NCI-H1105 treated with DMSO at 0.1 percent for 48 hours (cell line): Measurements from ENCODE around the gene MEOX1.
"Not testable (repeated sequence)": the region's sequence is repeated elsewhere in the genome, so short reads cannot be mapped to it uniquely, and the experiment has no call there.

ENCODE experiments used
- DNase-seq: peaks from one replicate; lab custom pipeline; 2025; lab: John Stamatoyannopoulos, UW

The MEOX1 gene

DNA sequence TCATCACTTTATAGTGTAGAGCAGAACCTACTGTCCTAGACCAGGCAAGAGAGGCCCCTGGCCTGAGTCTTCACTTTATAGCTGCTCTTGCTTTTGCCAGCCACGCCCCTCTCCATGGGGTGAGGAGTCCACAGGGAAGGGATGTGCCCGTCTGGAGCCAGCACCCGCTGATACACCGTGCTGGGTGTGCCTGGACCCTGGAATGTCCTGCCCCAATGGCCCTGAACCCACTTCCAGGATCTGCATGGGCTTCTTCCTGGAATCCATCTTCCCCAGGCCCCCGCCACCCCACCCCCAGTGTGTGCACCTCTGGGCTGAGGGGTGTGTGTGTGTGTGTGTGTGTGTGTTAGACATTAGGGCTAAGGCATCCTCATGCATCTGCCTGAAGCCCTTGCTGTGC lies 44.9 kb downstream of the MEOX1 start:
- no peak for DNase-seq

DNA sequence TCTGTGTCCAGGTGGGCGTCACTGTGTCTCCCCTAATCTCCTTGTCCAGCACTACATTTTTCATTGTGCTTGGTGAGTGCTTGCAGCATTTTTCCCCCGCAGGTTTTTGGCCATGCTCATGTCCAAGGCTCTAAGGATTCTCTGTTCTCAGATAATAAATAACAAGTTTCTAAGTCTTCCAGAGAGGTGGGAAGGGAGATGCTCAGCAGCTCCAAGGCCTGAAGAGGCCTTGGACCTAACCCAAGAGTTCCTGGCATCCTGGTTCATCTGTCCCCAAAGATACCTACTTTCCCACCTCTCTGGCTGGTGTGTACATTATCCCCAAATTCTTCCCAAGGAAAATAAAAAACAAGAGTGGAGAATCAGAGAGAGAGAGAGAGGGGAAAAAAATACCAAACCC lies 45.3 kb downstream of the MEOX1 start:
- no peak for DNase-seq

DNA sequence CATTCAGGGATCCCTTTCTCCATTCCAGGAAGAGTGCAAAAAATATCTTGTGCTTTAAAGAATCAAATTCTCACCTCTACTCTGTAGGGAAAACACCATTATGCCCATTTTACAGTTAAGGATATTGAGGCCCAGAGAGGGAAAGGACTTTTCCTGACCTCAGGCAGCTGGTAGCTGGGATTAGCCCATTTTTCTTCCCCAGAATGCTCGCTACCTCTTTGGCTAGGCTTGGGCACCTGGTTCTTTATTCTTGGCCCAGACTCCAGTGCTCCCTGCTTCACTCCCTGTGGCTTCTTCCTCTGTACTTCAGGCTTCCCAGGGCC lies 45.7 kb downstream of the MEOX1 start:
- DNase-seq, result no peak

DNA sequence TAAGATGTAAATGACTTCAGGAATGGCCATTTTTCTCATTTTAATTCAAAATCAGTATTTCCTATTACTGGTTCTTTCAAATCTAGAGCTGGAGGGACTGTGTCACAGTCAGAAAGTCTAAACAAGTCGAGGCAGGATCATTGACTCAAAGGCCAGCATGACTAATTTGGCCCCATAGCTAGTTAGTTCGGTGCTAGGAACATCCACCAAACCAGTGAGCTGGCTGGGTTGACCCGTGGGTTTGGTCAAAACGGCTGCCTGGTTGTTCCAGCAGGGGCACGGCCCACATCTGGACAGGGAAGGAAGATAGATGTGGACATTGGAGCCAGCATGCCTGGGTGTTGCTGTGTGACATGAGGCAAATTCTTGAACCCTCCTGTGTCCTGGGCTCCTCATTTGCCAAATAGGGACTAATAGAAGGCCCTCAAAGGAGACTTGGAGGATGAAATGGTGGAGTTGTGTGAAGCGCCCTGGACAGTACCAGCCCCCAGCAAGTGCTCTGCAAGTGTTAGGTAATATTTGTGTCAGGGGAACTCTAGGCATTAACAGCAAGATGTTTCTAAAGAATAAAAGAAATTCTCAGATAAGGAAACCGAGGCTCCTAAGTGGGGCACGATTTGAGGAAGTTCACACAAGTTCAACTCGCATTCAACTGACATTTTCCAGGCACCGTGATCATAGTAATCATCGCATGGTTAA lies 46.2 kb downstream of the MEOX1 start:
- no peak for DNase-seq

DNA sequence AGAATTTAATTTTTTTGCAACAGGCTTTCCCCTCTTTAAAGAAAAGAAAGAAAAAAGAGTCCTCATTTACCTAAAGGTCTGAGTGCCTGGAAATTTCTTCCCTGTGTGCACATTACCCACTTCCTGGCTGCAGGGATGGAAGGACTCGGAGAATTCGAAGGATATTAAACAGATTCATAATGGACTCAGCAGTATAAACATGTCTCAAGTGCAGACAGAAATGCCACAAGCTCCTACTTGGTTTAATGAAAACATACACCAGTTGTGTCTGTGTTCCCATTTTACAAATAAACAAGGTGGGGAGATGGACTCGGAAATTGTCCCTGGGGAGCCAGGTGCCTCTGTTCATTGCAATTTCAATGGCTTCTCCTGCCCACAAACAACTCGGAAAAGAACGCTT lies 47.2 kb downstream of the MEOX1 start:
- no peak for DNase-seq

DNA sequence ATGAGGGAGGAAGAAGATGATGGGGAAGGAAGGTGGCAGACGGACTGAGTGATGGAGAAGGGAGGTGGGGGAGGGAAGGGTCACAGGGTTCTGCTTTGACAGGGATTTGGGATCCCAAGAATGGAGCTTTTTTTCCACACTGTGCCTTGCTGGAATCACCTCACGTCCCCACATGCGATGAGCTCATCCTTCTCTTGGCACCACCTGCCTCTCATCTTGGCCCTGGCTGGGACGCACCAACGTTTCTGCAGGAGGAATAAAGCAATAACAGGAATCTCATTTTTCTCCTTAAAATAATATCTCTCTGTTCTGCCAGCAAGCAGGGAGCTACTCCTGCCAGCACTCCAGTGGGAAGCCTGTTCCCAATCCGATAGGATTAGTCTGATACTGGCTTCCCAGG lies 47.8 kb downstream of the MEOX1 start:
- DNase-seq, result no peak

DNA sequence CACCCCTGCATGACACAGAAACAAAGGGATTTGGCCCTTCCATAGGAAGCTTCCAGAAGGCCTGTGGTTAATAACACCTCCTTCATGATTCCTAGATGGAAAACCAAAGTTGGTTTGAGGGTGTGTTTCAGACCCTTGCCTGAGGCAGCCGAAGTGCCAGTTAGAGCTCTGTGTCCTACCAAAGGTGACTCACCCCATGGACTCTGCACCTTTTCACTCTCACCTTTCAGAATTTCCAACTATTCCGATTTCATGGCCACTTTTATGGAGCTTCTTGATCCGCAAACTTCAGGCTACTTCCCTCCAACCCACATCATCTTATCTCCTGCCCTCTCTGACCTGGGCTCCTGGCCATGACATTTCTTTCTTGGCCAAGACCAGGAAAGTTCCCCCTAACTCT lies 49.2 kb downstream of the MEOX1 start:
- no peak for DNase-seq

DNA sequence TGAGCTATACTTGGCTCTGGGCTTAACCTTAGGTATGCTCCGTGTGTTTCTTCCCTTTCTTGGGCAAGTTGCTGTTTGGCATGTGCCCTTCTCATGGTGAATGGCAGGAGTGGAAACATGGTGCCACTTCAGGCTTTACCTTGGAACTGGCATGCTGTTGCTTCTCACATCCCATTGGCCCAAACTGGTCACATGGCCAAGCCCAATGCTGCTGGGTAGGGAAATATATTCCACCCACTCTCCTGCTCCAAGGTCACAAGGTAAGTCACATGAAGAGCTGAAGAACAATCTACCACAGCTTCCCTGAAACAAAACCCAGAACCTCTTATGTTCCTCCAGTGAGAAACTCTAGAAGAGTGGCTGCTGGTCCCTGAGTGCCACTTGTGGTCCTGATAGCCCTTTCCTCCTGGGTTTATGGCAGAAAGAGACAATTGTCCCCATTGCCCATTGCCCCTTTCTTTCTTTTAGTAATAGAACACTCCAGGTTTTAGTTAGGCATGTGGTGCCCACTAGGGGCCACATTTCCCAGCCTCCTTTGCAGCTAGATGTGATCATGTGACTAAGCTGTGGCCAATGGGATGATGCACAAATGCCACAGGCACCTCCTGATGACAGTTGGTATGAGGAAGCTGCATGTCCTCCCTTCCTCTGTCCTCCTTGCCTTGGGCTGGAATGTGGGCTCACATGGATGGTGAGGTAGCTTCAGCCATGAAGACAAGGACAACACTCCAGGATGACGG lies 50.3 kb downstream of the MEOX1 start:
- DNase-seq, result no peak

DNA sequence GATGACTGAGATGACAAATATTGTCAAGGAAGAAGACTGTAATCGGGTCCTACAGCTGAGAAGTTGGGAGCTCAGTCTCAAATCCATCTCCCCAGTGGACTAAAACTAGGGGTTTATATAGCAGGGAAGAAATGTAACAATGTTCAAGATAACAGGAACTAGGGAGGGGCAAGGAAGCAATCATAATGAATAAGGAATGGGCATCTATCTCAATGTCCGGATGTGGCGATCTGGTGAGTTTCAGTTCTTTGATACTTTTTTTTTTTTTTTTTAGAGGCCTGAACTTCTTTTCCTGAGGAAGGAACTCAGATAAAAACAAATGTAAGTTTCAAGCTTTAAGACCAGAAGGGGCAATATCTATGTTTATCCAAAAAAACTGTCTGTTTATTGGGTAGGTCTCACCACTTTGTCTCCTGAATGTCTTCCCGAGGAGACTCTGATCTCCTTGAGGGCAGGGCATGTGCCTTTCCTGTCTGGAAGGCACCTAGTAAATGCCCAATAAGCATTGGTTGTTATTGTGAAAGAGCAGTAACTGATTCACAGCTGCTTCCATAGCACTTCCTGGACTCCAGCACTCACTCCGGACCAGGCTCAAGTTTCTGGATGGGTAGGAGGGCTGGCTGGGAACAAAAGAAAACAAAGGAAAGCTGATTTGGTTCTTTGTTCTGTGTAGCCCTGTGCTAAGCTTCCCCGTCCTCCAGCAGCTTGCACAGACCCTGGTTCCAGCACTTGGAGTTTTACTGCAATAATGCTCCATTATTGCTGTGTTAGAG lies 51.9 kb downstream of the MEOX1 start:
- DNase-seq, result no peak

DNA sequence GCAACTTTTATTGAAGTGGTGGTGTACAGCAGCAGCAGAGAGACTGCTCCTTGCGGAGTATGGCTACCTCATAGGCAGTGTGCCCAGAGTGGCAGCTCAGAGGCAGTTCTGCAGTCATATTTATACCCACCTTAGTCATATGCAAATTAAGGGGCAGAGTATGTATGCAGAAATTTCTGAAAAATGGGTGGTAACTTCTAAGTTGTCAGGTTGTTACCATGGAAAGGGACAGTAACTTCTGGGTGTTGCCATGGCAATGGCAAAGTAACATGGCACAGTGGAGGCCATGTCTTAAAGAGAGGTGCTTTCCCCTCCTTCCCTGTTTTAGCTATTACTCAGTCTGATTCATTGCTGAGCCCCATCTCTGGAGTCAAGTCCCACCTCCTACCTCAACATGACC lies 53.4 kb downstream of the MEOX1 start:
- DNase-seq, result no peak

DNA sequence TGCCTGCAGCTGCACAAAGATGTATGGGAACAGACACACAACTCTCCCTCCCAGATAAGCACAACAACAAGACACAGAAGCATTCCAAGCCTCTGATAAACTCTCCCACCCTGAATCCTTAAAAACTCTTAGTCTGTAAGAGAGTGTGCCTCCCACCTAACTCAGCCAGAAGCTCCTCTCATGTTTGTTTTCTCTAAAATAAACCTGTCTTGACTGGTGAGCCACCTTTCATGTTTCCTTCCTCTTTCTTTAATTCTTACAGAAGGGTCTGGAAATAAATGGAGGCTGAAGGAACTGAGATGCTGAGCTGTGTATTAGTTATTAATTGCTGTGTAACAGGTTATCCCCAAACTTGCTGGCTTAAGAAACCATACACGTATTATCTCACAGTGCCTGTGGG lies 57.2 kb downstream of the MEOX1 start:
- no peak for DNase-seq

DNA sequence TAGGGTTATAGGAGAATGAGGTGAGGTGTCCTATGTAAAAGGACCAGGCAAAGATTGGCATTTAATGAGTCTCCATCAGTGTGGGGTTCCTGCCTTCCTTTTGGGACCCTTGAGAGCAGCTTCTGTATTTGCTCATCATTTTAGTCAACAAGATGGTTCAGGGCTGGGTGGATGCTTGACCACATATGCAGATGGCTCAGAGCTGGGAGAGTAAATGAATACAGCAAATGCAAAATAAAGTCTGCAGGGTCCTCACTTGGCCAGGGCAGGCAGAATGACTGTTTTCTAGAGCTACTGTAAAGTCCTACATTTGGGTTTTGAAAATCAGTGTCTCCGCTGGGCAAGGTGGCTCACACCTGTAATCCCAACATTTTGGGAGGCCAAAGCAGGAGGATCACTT lies 58.4 kb downstream of the MEOX1 start:
- DNase-seq, result no peak

DNA sequence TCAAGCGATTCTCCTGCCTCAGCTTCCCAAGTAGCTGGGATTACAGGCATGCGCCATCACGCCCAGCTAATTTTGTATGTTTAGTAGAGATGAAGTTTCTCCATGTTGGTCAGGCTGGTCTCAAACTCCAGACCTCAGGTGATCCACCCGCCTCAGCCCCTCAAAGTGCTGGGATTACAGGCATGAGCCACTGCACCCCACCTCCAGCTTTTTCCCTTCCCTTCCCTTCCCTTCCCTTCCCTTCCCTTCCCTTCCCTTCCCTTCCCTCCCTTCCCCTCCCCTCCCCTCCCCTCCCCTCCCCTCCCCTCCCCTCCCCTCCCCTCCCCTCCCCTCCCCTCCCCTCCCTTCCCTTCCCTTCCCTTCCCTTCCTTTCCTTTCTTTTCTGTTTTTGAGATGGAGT lies 59.2 kb downstream of the MEOX1 start:
- DNase-seq, result not testable (repeated sequence)

DNA sequence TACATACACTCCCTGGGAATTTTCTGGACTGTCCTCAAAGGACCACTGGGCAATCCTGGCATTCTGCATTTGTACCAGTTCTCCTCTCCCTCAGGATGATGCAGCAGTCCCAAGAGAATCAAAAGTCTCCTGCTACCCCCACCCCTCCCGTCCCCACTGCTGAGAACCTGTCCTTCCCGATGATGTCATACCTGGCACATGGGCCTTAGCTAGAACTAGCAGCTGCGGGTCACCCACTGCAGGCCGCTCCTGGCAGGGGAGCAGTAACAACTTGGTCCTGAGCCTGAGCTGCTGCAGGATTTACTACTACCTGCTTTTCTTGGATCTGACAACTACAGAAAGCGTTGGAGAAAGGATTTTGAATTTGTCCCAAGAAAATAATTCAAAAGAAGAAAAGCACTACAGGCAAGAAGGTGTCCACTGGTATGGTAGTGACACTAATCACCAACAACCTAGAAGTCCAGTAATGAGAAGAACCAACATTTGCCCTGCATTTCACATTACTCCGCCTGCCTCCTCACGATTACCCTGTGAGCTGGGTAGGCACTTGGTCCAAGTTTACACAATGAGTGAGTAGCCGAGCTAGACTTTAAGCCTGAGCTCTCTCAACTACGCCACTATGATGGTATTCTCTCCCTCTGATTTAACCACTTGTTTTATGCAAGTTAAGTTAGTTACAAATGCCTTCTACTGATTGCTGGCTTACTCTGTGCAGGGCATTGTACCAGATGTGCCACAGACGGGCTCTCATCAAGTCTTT lies 60.3 kb downstream of the MEOX1 start:
- no peak for DNase-seq

DNA sequence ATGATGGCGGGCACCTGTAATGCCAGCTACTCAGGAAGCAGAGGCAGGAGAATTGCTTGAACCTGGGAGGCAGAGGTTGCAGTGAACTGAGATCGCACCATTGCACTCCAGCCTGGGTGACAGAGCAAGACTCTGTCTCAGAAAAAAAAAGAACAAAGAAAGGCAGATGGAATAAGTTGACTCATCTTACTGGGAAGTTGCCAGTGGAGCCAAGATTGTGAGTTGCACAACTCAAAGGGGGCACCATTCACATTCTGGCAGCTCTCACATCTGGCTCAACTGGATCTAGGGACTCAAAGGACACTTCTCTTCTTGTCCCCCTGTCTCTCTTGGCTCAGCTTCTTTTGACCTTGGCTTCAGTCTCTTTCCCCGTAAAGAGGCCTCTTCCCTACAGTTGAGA lies 61.9 kb downstream of the MEOX1 start:
- no peak for DNase-seq

DNA sequence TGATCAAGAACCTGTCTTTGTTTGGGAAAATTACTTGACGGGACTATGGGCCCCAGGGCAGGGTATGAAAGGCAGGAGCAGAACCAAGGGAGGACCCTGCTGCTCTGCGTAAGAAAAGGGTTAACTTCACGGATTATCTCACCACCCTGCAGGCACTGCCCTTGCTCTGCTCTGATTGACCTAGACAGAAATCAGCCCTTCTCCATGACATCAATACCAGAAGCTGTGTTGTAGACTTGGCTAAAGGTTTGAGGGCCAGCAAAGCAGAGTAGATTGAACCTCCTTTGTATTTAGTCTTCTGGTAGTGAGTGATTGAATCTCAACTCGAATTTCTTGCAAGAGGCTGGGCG lies 62.7 kb downstream of the MEOX1 start:
- no peak for DNase-seq

DNA sequence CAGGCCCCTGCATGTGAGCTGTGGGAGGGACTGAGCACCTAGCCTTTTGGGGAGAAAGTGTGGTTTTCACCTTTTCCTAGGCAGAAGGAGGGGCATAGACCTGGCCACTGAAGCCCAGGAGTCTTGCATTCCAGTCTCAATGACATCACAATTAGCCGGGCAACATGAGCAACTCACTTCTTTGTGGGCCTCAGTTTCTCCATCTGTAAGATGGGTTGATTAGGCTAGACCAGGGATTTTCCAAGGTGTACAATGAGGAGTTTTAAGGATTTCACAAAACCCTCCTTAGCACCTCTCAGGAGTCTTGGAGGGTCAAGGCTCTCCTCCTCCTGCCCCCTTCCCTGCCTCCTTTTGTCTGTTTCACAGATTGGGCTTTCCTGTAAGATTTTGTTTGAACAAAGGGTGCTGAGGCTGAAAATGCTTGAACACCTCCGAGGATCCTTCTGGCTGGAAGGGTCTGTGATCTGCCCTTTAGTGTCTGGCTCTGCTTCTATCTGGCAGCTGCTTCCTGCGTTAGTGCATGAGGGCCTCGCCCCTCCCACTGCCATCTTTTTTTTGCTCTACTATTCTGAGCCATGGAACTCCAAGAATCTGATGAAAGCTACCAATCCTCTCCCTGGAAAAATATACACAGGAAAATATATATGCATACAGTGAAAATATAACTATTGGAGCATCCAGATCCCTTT lies 63.2 kb downstream of the MEOX1 start:
- DNase-seq, result no peak

DNA sequence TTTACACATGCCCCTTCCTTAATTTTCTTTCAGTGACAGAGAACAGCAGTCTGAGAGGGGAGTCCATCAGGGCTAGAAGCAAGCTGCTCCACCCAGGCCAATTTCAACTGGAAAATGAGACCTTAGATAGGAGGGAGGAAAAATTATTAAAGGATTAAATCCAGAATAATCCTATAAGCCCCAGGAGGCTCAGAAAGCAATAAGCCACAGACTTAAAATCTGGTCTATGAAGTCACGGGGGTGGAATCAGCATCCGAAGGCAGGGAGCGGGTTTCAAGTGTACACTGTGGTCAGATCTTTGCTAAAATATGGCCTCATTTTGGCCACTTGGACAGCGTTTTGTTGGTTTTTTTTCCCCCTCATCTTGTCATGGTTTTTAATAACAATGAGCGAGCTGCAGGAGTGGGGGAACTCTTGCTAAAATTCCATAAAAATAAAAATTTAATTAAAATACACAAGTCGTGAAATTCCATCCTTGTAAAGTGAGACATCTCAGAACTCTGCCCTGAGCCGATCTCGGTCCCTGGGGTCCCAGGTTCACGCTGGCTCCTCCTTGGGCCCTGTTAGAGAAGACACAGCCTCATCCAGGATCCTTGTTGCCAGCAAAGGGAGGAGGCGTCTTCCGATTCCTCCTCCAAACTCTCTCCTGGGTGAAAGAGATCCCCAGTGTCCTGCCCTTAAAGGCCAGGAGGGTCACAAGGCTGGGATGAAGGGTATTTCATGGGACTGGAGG lies 63.9 kb downstream of the MEOX1 start:
- no peak for DNase-seq

DNA sequence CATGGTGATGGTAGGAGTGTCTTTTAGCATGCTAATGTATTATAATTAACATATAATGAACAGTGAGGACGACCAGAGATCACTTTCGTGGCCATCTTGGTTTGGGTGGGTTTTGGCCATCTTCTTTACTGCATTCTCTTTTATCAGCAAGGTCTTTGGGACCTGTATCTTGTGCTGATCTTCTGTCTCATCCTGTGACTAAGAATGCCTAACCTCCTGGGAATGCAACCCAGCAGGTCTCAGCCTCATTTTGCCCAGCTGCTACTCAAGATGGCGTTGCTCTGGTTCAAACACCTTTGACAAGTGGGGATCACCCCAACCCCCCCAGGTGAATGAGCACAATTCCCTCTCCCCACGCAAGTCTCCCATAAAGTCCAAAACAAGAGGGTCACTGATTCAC lies 66.3 kb downstream of the MEOX1 start:
- DNase-seq, result no peak

DNA sequence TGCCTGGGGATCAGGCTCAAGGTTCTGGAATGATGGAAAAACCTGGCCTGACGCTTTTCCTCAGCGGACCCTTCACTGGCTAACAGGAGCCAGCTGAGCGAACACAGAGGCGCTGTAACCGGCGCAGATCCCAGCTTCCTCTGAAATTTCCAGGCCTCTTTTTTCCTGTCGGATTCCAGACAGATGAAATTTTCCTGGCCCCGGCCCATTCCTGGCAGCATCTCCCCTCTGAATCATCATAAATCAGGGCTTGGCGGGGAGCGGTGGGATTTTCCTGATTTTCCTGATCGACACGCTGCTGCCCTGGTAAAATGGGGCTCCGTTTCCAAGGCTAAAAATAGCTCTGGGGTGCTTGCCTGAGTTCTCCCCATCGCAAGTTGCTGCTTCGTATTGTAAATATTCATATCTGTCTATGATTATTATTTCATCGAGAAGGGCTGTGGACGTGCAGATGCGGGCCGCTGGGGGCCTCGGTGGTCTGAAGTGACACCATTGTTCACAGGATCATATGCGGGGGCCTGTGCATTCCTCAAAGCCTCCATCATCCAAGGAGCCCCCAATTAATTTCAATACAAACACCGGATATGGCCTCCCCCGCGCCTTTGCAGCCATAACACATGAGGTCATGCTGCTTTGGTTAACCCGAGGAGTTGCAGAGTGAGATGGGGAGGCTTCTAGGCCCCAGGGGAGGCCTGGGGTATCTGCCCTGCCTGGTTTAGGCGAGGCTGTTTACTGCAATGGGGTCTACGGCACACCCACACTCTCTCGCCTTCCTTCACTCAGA lies 69.8 kb downstream of the MEOX1 start:
- DNase-seq, result no peak

DNA sequence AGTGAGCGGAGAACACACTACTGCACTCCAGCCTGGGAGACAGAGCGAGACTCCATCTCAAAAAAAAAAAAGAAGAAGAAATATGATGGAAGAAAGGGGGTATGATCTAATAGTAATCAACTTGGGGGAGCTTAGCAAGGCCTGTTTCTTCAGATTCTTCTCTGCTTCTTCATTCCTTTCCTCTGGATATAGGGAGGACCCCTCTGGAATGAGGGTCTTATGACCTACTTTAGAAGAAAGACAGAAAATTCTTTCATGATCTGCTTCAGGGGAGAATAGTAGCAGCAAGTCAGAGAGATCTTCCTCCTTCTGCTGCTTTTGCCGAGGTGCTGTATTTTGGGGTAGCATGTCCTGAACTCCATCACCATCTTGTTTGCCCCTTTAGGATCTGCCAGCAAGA lies 70.7 kb downstream of the MEOX1 start:
- no peak for DNase-seq
